Melanocyte of skin (primary cell): ENCODE data around the gene ASB13. TPM values are rescaled to one million over a fixed set of nuclear protein-coding genes. Genes with fewer than 3 reads are reported as not detected.

Experiments used
- small RNA-seq, 2 donors: library from RNA; depleted of rRNA; stranded (forward); fragments of <200 nt; gene quantifications; one replicate each; pipeline ENCODE3, GENCODE V24; 2012
- total RNA-seq, 2 donors: library from RNA; depleted of rRNA; stranded (reverse); fragments of >200 nt; gene quantifications; 2 replicates each; pipeline ENCODE4 v1.2.3, GENCODE V29; 2012

Gene ASB13, protein sequence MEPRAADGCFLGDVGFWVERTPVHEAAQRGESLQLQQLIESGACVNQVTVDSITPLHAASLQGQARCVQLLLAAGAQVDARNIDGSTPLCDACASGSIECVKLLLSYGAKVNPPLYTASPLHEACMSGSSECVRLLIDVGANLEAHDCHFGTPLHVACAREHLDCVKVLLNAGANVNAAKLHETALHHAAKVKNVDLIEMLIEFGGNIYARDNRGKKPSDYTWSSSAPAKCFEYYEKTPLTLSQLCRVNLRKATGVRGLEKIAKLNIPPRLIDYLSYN
- 10 to 100 TPM; 20.0 TPM for total RNA-seq

DNA sequence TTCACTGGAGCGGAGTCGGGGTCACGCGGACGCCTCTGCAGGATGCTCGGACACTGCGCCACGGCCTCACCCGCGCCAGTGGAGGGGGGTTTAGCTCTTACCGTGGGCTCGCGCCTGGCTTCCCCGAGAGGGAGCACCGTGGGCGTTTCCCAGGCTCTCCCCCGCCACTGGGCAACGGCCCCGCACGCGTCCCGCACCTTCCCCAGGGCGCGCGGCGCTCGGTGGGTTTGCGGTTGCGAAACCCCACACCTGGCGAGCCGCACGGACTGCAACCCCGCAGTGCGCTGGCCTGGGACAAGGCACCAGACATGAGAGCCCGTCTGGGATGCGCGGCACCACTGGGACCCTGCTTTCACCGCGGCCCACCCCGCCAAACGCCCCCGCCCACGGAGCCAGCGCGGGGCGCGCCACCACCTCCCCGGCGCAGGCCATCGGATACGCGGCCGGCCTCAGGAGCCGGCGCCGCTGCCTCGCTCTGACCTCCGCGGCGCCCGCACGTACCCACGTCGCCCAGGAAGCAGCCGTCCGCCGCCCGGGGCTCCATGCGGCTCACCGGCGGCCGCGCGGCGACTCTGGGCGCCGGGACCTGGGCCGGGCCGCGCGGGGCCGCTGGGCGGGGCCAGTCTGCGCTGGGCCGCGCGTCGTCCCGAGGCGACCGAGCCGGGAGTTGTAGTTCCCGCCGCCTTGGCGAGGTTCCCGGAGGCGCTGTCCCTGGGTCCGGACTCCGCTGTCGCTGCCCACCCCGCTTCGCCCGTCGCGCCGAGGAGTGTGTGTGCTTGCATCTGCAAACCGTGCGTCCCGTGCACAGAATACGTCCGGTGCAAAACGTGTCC is at the start of gene ASB13:
Gene ASB13, minus strand, starts transcription at position 588 of the 833 bp plus-strand sequence. Its CDS starts 44 bp downstream, at position 544.

DNA sequence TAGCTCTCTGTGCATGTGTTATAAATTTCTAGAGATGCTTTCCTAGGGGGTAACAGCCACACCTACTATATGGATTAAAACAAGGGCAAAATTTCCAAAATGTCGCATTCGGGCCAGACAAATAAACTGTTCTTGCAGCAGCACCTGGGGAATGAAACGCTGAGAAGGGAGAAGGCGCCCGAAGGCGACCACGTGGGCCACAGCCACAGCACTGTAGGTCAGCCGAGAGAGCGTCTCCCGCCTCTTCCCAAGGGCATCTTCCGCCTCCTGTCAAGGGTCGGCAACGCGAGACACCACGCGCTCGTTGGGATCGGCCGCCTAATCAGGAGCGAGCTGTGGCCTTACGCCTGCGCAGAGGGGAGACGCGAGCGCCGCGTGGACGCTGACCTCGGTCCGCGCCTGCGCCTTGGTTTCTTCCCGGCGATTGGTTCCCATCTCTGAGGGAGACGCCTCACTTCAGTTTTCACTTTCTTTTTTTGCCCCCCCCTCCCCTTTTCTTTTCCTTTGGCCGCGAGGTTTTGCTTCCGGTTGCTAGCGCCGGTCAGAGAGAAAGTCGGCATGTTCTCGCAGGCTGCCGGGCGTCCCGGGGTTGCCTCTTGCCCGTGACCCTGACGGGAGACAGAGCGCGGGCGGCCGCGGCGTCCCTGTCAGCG is 18.0 kb upstream of the ASB13 start, which contains the start of gene TASOR2:
Gene TASOR2, plus strand, starts transcription at position 521 of the 653 bp plus-strand sequence. CDS start 35,805 bp downstream, outside the sequence.

Small RNA genes within 50 kb of the gene (small RNA-seq; reads per million reads assigned to genes)
- gene AL365356.2 (0 reads per million in 2 donors), gene RN7SL445P (0.04 to 0.06 reads per million in 2 donors)

Other genes starting within 250 kb of the ASB13 start
- gene CALML5, start 167.0 kb downstream of the ASB13 start, total RNA-seq = not detected
- not detected for gene CALML3, start 141.6 kb downstream of the ASB13 start, total RNA-seq
- 10 to 100 TPM; 61.6 to 97.9 TPM for gene TASOR2, start 18.2 kb upstream of the ASB13 start, total RNA-seq
- gene GDI2, start 146.8 kb upstream of the ASB13 start, total RNA-seq = 100 to 1,000 TPM; 338 to 573 TPM
- gene ANKRD16, start 223.3 kb upstream of the ASB13 start, total RNA-seq = 10 to 100 TPM in 1 of 2 donors, 1 to 10 TPM in 1; 8.9 to 11.3 TPM
- gene FBH1, start 223.6 kb upstream of the ASB13 start, total RNA-seq = 10 to 100 TPM; 69.5 to 96.2 TPM